ENCODE measurements around the gene FBL. TPM values are rescaled to one million over a fixed set of nuclear protein-coding genes. Genes with fewer than 3 reads are reported as not detected.

The FBL gene
- total RNA-seq, 1 experiment from 2014 or later: 554 TPM

DNA sequence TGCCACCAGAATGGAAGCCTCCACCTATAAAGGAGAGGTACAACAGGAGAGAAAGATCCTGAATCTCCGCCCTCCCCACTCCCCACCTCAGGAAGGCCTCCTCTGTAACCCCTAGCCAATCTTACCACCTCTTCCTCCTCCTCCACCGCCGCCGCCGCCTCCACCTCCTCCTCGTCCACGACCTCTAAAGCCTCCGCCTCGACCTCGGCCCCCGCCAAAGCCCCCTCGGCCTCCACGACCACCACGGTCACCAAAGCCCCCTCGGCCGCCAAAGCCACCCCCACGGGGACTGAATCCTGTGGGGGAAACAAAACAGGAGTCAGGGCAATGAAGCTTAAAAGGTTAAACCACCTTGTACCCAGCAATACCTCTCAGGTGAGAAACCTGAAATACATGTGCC is 5.7 kb downstream of the FBL start:
- no peak overlapping the region for H2AFZ ChIP-seq (ENCODE audit: low read depth, low read length, poor library complexity, severe bottlenecking)
- H3K27me3 ChIP-seq (ENCODE audit: insufficient read depth, low read length): no peaks in the 10 kb centered on the region
- DNase-seq (ENCODE audit: low read depth, low spot score): no peak
- no peak for TF ChIP-seq YY1 (IDR thresholded peaks at IDR 0.05; ENCODE audit: extremely low read depth, insufficient replicate concordance, low read depth, low read length)
- TF ChIP-seq POLR2A (IDR thresholded peaks at IDR 0.05; ENCODE audit: borderline replicate concordance, extremely low read depth, insufficient read depth, insufficient read length): no peak
- TF ChIP-seq ZFX (IDR thresholded peaks at IDR 0.05): no peak
- TF ChIP-seq SP1 (IDR thresholded peaks at IDR 0.05; ENCODE audit: low read depth): no peak
- TF ChIP-seq SRF (IDR thresholded peaks at IDR 0.05; ENCODE audit: low read depth): no peak
- no peak for TF ChIP-seq ZNF274 (IDR thresholded peaks at IDR 0.05; ENCODE audit: low read depth, low read length)
- no peak for TF ChIP-seq EZH2phosphoT487 (IDR thresholded peaks at IDR 0.05; ENCODE audit: borderline replicate concordance)
- TF ChIP-seq, protein P1, sequence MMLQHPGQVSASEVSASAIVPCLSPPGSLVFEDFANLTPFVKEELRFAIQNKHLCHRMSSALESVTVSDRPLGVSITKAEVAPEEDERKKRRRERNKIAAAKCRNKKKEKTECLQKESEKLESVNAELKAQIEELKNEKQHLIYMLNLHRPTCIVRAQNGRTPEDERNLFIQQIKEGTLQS (IDR thresholded peaks at IDR 0.05): no peak
- no peak for TF ChIP-seq CEBPB (IDR thresholded peaks at IDR 0.05; ENCODE audit: low read depth)
- TF ChIP-seq, protein P2, sequence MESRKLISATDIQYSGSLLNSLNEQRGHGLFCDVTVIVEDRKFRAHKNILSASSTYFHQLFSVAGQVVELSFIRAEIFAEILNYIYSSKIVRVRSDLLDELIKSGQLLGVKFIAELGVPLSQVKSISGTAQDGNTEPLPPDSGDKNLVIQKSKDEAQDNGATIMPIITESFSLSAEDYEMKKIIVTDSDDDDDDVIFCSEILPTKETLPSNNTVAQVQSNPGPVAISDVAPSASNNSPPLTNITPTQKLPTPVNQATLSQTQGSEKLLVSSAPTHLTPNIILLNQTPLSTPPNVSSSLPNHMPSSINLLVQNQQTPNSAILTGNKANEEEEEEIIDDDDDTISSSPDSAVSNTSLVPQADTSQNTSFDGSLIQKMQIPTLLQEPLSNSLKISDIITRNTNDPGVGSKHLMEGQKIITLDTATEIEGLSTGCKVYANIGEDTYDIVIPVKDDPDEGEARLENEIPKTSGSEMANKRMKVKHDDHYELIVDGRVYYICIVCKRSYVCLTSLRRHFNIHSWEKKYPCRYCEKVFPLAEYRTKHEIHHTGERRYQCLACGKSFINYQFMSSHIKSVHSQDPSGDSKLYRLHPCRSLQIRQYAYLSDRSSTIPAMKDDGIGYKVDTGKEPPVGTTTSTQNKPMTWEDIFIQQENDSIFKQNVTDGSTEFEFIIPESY (IDR thresholded peaks at IDR 0.05; ENCODE audit: extremely low read depth, insufficient replicate concordance, low read length): no peak
- no peak for TF ChIP-seq FOSL1 (IDR thresholded peaks at IDR 0.05; ENCODE audit: low read depth)
- no peak for TF ChIP-seq POLR2AphosphoS5 (IDR thresholded peaks at IDR 0.05; ENCODE audit: low read depth, low read length)
- TF ChIP-seq ELF1 (IDR thresholded peaks at IDR 0.05; ENCODE audit: borderline replicate concordance, low read depth): no peak
- H3K4me1 ChIP-seq (ENCODE audit: control insufficient read depth in 1 of 2, insufficient read depth in 2 of 2, low read length in 2 of 2): peaks cover 20 to 26% of the 10 kb centered on the region in 2 experiments
- H3K79me2 ChIP-seq (ENCODE audit: insufficient read depth, low read length): peaks cover 96% of the 10 kb centered on the region
- peaks cover 41 to 50% of the 10 kb centered on the region in 2 experiments for H3K36me3 ChIP-seq (ENCODE audit: control insufficient read depth in 1 of 2, insufficient read depth in 2 of 2, low read length in 2 of 2)
- no peak for ATAC-seq
- ChIA-PET POLR2A (no interaction called here), RAD21 (ENCODE audit: low non-redundant PET in 1 of 2, low total read pairs in 2 of 2, uncharacterized antibody in 2 of 2, unreplicated experiment in 2 of 2) (no interaction called here), CTCF (no interaction called here)
- H3K4me3 ChIP-seq (replicated peaks in 1 of 2; ENCODE audit: low read depth in 1 of 2, low read length in 2 of 2): no peak overlapping the region
- no TSS peak for BruUV-seq (replicated peaks)
- no peak overlapping the region for H3K27ac ChIP-seq (ENCODE audit: low read depth, low read length)
- H3K4me2 ChIP-seq (ENCODE audit: low read length): no peak overlapping the region
- intact Hi-C loops (cut with micrococcal nuclease): loop anchor here (5.0 kb wide), 1 partner anchor 288 kb away; no protein-coding TSS in a partner anchor
- peaks cover 24% of the 10 kb centered on the region; the same call in 1 of the 2 replicates for H4K20me1 ChIP-seq (ENCODE audit: insufficient read depth)
- no peaks in the 10 kb centered on the region for H3K9me2 ChIP-seq (ENCODE audit: insufficient read depth)
- no peaks in the 10 kb centered on the region for H3K9me3 ChIP-seq (ENCODE audit: control insufficient read depth in 1 of 2, insufficient read depth in 1 of 2, low read depth in 1 of 2, low read length in 2 of 2)
- no peak overlapping the region for H3K9ac ChIP-seq (ENCODE audit: low read length)

Measured in HCT116 (cell line).